Effector memory CD8-positive, alpha-beta T cell (primary cell): ENCODE results near the gene SUSD2.

Experiments used
- ATAC-seq: fragments of 150-1000 bp; cut with Tn5 transposase; replicated peaks from 2 replicates; pipeline ENCODE4 v1.10.0; 2021; ENCODE audit warnings: mild to moderate bottlenecking, moderate library complexity
- DNase-seq, 3 experiments: peaks; one replicate each; pipeline ENCODE4 v3.0.0; 2021
- H3K27ac Mint-ChIP-seq, 2 donors: one replicate each; pipeline ENCODE4 v1.8.0; 2022; ENCODE audit warnings: mild to moderate bottlenecking in 2 of 2, mixed read lengths in 2 of 2, moderate library complexity in 2 of 2
- H3K27me3 Mint-ChIP-seq, 2 donors: one replicate each; pipeline ENCODE4 v1.8.0; 2022; ENCODE audit warnings: mixed read lengths in 2 of 2
- H3K36me3 Mint-ChIP-seq: one replicate; pipeline ENCODE4 v1.8.0; 2022; ENCODE audit warnings: mild to moderate bottlenecking, moderate library complexity, mixed read lengths; ENCODE audit not compliant: insufficient read depth
- H3K4me1 Mint-ChIP-seq, 2 donors: one replicate each; pipeline ENCODE4 v1.8.0; 2022; ENCODE audit warnings: low read depth in 2 of 2, mixed read lengths in 2 of 2
- H3K4me3 Mint-ChIP-seq, 2 donors: one replicate each; pipeline ENCODE4 v1.8.0; 2022; ENCODE audit warnings: mild to moderate bottlenecking in 2 of 2, mixed read lengths in 2 of 2, moderate library complexity in 2 of 2
- H3K9me3 Mint-ChIP-seq, 2 donors: one replicate each; pipeline ENCODE4 v1.8.0; 2022; ENCODE audit warnings: mixed read lengths in 2 of 2

The SUSD2 gene

GRCh38 chr22:24183321-24184031, 2.2 kb downstream of the SUSD2 start:
- DNase-seq = no peak
- peak overlapping the region in 1 of 2 donors; percentile 29 for H3K27ac Mint-ChIP-seq
- no peaks in the 10 kb centered on the region for H3K27me3 Mint-ChIP-seq
- H3K4me1 Mint-ChIP-seq = no peaks in the 10 kb centered on the region
- peaks cover 7% of the 10 kb centered on the region for H3K36me3 Mint-ChIP-seq
- H3K9me3 Mint-ChIP-seq = no peaks in the 10 kb centered on the region
- no peak for ATAC-seq
- no peak overlapping the region for H3K4me3 Mint-ChIP-seq

- Mint-ChIP-seq H3K27me3 (no peaks in the 10 kb centered on the region), H3K4me3 (no peak overlapping the region), H3K4me1 (no peaks in the 10 kb centered on the region), H3K36me3 (peaks cover 3% of the 10 kb centered on the region), H3K27ac (peak overlapping the region in 1 of 2 donors; percentile 29), H3K9me3 (no peaks in the 10 kb centered on the region)
- ATAC-seq (no peak), DNase-seq (no peak)
These were observed 2.9 kb downstream of the SUSD2 start for GRCh38 chr22:24184057-24184798.

- no peak overlapping the region for H3K27ac Mint-ChIP-seq
- H3K4me1 Mint-ChIP-seq = peaks cover 0 to 2% of the 10 kb centered on the region in 2 donors
- no peaks in the 10 kb centered on the region for H3K27me3 Mint-ChIP-seq
- H3K36me3 Mint-ChIP-seq = peaks cover 3% of the 10 kb centered on the region
- no peaks in the 10 kb centered on the region for H3K9me3 Mint-ChIP-seq
- no peak for ATAC-seq
- DNase-seq = no peak
- H3K4me3 Mint-ChIP-seq = no peak overlapping the region
These were observed 3.8 kb downstream of the SUSD2 start for GRCh38 chr22:24185001-24185500.

- no peak for ATAC-seq
- DNase-seq = no peak
- H3K27me3 Mint-ChIP-seq = no peaks in the 10 kb centered on the region
These were observed 4.4 kb downstream of the SUSD2 start for GRCh38 chr22:24185501-24186351.

GRCh38 chr22:24186352-24186740, 5.1 kb downstream of the SUSD2 start:
- Mint-ChIP-seq H3K9me3 (no peaks in the 10 kb centered on the region), H3K4me1 (peaks cover 0 to 2% of the 10 kb centered on the region in 2 donors), H3K4me3 (no peak overlapping the region), H3K27me3 (peaks cover 0 to 5% of the 10 kb centered on the region in 2 donors), H3K27ac (no peak overlapping the region), H3K36me3 (peaks cover 3% of the 10 kb centered on the region)
- no peak for DNase-seq
- no peak for ATAC-seq

More at GRCh38 chr22:24185501-24186351, 4.4 kb downstream of the SUSD2 start:
- Mint-ChIP-seq H3K9me3 (no peaks in the 10 kb centered on the region), H3K4me1 (peaks cover 0 to 2% of the 10 kb centered on the region in 2 donors), H3K4me3 (no peak overlapping the region), H3K36me3 (peaks cover 3% of the 10 kb centered on the region), H3K27ac (no peak overlapping the region)

GRCh38 chr22:24186892-24187670, 5.8 kb downstream of the SUSD2 start:
- no peaks in the 10 kb centered on the region for H3K9me3 Mint-ChIP-seq
- H3K4me3 Mint-ChIP-seq = no peak overlapping the region
- H3K27me3 Mint-ChIP-seq = peaks cover 0 to 5% of the 10 kb centered on the region in 2 donors
- H3K4me1 Mint-ChIP-seq = peaks cover 0 to 2% of the 10 kb centered on the region in 2 donors
- DNase-seq (no peak), ATAC-seq (no peak)
- H3K27ac Mint-ChIP-seq = no peak overlapping the region
- H3K36me3 Mint-ChIP-seq = peaks cover 3% of the 10 kb centered on the region

GRCh38 chr22:24187731-24188644, 6.7 kb downstream of the SUSD2 start:
- ATAC-seq = no peak
- Mint-ChIP-seq H3K27me3 (peaks cover 0 to 5% of the 10 kb centered on the region in 2 donors), H3K36me3 (no peaks in the 10 kb centered on the region), H3K4me1 (peaks cover 0 to 2% of the 10 kb centered on the region in 2 donors), H3K4me3 (no peak overlapping the region), H3K27ac (no peak overlapping the region), H3K9me3 (no peaks in the 10 kb centered on the region)
- DNase-seq = no peak

- no peak overlapping the region for H3K4me3 Mint-ChIP-seq
- H3K4me1 Mint-ChIP-seq = peaks cover 0 to 2% of the 10 kb centered on the region in 2 donors
- no peak overlapping the region for H3K27ac Mint-ChIP-seq
- DNase-seq = no peak
- H3K36me3 Mint-ChIP-seq = no peaks in the 10 kb centered on the region
- H3K27me3 Mint-ChIP-seq = peaks cover 0 to 5% of the 10 kb centered on the region in 2 donors
- no peaks in the 10 kb centered on the region for H3K9me3 Mint-ChIP-seq
- ATAC-seq = no peak
These were observed 7.5 kb downstream of the SUSD2 start for GRCh38 chr22:24188705-24189248.

GRCh38 chr22:24189249-24190158, 8.2 kb downstream of the SUSD2 start:
- Mint-ChIP-seq H3K27ac (no peak overlapping the region), H3K9me3 (no peaks in the 10 kb centered on the region), H3K27me3 (peaks cover 0 to 5% of the 10 kb centered on the region in 2 donors), H3K4me3 (no peak overlapping the region), H3K36me3 (no peaks in the 10 kb centered on the region), H3K4me1 (peaks cover 0 to 2% of the 10 kb centered on the region in 2 donors)
- ATAC-seq (peak; percentile 39), DNase-seq (peak in 1 of 3 experiments; percentile 26)

- no peak for DNase-seq
- Mint-ChIP-seq H3K9me3 (no peaks in the 10 kb centered on the region), H3K4me3 (no peak overlapping the region), H3K27ac (no peak overlapping the region), H3K27me3 (peaks cover 0 to 5% of the 10 kb centered on the region in 2 donors), H3K4me1 (peaks cover 0 to 2% of the 10 kb centered on the region in 2 donors), H3K36me3 (no peaks in the 10 kb centered on the region)
- no peak for ATAC-seq
These were observed 8.9 kb downstream of the SUSD2 start for GRCh38 chr22:24190159-24190540.

- Mint-ChIP-seq H3K27me3 (peaks cover 0 to 5% of the 10 kb centered on the region in 2 donors), H3K27ac (no peak overlapping the region), H3K4me3 (no peak overlapping the region), H3K4me1 (peaks cover 0 to 2% of the 10 kb centered on the region in 2 donors), H3K36me3 (no peaks in the 10 kb centered on the region), H3K9me3 (no peaks in the 10 kb centered on the region)
- DNase-seq = no peak
- no peak for ATAC-seq
These were observed 9.4 kb downstream of the SUSD2 start for GRCh38 chr22:24190596-24191208.
